ENCODE results near the gene SAMD7. TPM values are rescaled to one million over a fixed set of nuclear protein-coding genes. Genes with fewer than 3 reads are reported as not detected.

The SAMD7 gene, protein sequence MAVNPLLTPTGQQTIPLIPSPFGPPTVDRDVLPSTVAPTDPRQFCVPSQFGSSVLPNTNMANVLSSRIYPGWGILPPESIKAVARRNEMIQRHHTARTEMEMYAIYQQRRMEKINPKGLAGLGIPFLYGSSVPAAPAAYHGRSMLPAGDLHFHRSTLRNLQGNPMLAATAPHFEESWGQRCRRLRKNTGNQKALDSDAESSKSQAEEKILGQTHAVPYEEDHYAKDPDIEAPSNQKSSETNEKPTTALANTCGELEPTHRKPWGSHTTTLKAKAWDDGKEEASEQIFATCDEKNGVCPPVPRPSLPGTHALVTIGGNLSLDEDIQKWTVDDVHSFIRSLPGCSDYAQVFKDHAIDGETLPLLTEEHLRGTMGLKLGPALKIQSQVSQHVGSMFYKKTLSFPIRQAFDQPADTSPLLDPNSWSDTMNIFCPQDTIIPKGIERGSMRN
- 1 to 10 TPM in 1 of 2 donors, not detected in 1; 1.5 TPM for total RNA-seq

- Histone ChIP-seq H3K27me3 (replicated peaks; ENCODE audit: insufficient read depth) (no peaks in the 10 kb centered on the region), H3K4me3 (no peak within 1 kb of the TSS), H3K9me3 (no peaks in the 10 kb centered on the region), H3K27ac (no peak within 1 kb of the TSS), H3K36me3 (no peaks in the 10 kb centered on the region), H3K4me1 (replicated peaks) (no peaks in the 10 kb centered on the region)
- TF ChIP-seq POLR2AphosphoS5 (IDR thresholded peaks at IDR 0.05): no peak
- TF ChIP-seq POLR2A (IDR thresholded peaks at IDR 0.05): no peak
- no peak for TF ChIP-seq CTCF (IDR thresholded peaks at IDR 0.05)
- 100% methylated on average over 1 of the region's 1 CpG for WGBS
- intact Hi-C loops (cut with DNase I): no loop called here
- DNase-seq (ENCODE audit: low spot score): no peak
Observed at GRCh38 chr3:169911272-169911671, at the start of gene SAMD7. Gene SAMD7, plus strand, starts transcription at chr3:169911572. Its CDS starts 7,927 bp downstream, at chr3:169919499.

GRCh38 chr3:169861871-169862270, 49.5 kb upstream of the SAMD7 start:
- 77% methylated on average over 5 of the region's 5 CpGs for WGBS

GRCh38 chr3:169863458-169863899, 47.9 kb upstream of the SAMD7 start:
- TF ChIP-seq POLR2AphosphoS5 (IDR thresholded peaks at IDR 0.05) (peak; percentile 63), POLR2A (IDR thresholded peaks at IDR 0.05) (no peak), CTCF (IDR thresholded peaks at IDR 0.05) (peak in 3 of 4 experiments; percentile 84 to 92 (median 91))
- DNase-seq (ENCODE audit: low spot score): peak; percentile 62
- WGBS: 4% methylated on average over 6 of the region's 6 CpGs
- Histone ChIP-seq H3K36me3 (no peaks in the 10 kb centered on the region), H3K9me3 (no peaks in the 10 kb centered on the region), H3K4me3 (no peak overlapping the region), H3K27me3 (replicated peaks; ENCODE audit: insufficient read depth) (no peaks in the 10 kb centered on the region), H3K4me1 (replicated peaks) (no peaks in the 10 kb centered on the region), H3K27ac (no peak overlapping the region)
- intact Hi-C loops (cut with DNase I): loop anchor here (5.0 to 10.0 kb wide), 2 partner anchors 104 to 321 kb away; partner anchors contain the start of genes PHC3 and SEC62

More at GRCh38 chr3:169861871-169862270, 49.5 kb upstream of the SAMD7 start:
- no peaks in the 10 kb centered on the region for H3K27me3 ChIP-seq (replicated peaks; ENCODE audit: insufficient read depth)
- no peak overlapping the region for H3K27ac ChIP-seq
- intact Hi-C loops (cut with DNase I): loop anchor here (5.0 to 10.0 kb wide), 2 partner anchors 105 to 323 kb away; partner anchors contain the start of genes PHC3 and SEC62
- TF ChIP-seq POLR2A (IDR thresholded peaks at IDR 0.05) (no peak), CTCF (IDR thresholded peaks at IDR 0.05) (no peak), POLR2AphosphoS5 (IDR thresholded peaks at IDR 0.05) (no peak)
- no peak for DNase-seq (ENCODE audit: low spot score)
- H3K4me3 ChIP-seq: no peak overlapping the region
- no peaks in the 10 kb centered on the region for H3K9me3 ChIP-seq
- no peaks in the 10 kb centered on the region for H3K4me1 ChIP-seq (replicated peaks)
- no peaks in the 10 kb centered on the region for H3K36me3 ChIP-seq

DNA sequence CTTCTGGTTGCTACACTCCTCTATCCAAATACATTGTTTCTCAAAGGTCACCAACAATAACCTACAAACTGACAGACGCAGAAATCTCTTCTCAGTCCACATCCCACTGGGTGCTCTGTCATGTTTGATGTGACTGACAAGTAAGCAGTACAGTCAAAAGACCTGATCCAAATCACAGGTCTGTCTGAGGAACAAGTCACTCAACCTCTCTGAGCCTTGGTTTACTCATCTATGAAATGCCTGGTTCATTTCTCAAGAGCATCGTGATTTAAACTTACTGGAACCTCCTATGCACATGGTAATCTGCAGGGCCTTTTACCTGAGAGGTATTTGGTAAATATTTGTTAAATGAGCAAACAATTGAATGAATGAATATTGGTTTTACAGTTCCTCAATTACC, 47.1 kb upstream of the SAMD7 start:
- WGBS: 81% methylated on average over 2 of the region's 2 CpGs
- no peak overlapping the region for H3K27ac ChIP-seq
- TF ChIP-seq CTCF (IDR thresholded peaks at IDR 0.05): no peak
- no peak for TF ChIP-seq POLR2A (IDR thresholded peaks at IDR 0.05)
- no peak for TF ChIP-seq POLR2AphosphoS5 (IDR thresholded peaks at IDR 0.05)
- no peaks in the 10 kb centered on the region for H3K9me3 ChIP-seq
- intact Hi-C loops (cut with DNase I): loop anchor here (5.0 to 10.0 kb wide), 2 partner anchors 103 to 321 kb away; partner anchors contain the start of genes PHC3 and SEC62
- H3K27me3 ChIP-seq (replicated peaks; ENCODE audit: insufficient read depth): no peaks in the 10 kb centered on the region
- no peaks in the 10 kb centered on the region for H3K36me3 ChIP-seq
- no peak for DNase-seq (ENCODE audit: low spot score)
- H3K4me3 ChIP-seq: no peak overlapping the region
- H3K4me1 ChIP-seq (replicated peaks): no peaks in the 10 kb centered on the region

All from prostate gland (tissue), 2 donors.